Heart left ventricle (tissue), 16 donors: ENCODE measurements around the gene ADAM22. TPM values are rescaled to one million over a fixed set of nuclear protein-coding genes. Genes with fewer than 3 reads are reported as not detected.
A peak's percentile ranks its signal among the peaks of the same experiment; 100 is the strongest.

ENCODE experiments used
- ATAC-seq, 4 donors: fragments of 200-7000 bp; cut with Tn5 transposase; one replicate each; pipeline ENCODE4 v1.9.1; 2020 to 2022; ENCODE audit warnings: moderate library complexity in 4 of 4, mild to moderate bottlenecking in 3 of 4, moderate number of reproducible peaks in 1 of 4
- DNase-seq, 5 donors: peaks; one replicate each; pipeline ENCODE4 v3.0.0-alpha.2; 2020
- H3K27ac ChIP-seq, 12 donors: fragments of 200-600 bp; sonication (generic) in 4 of 12; one replicate each; pipeline versions ENCODE4 v1.5.0 to v1.8.0; 2016 to 2022; ENCODE audit warnings: mild to moderate bottlenecking in 2 of 12
- H3K27me3 ChIP-seq, 9 donors: fragments of 200-600 bp; sonication (generic) in 2 of 9; one replicate each; pipeline versions ENCODE4 v1.5.1 to v1.8.0; 2016 to 2022; ENCODE audit warnings: mild to moderate bottlenecking in 3 of 9
- H3K36me3 ChIP-seq, 9 donors: fragments of 200-600 bp; sonication (generic) in 2 of 9; one replicate each; pipeline versions ENCODE4 v1.5.0 to v1.8.0; 2018 to 2022; ENCODE audit warnings: mild to moderate bottlenecking in 2 of 9
- H3K4me1 ChIP-seq, 12 donors: fragments of 200-600 bp; sonication (generic) in 4 of 12; one replicate each; pipeline versions ENCODE4 v1.5.0 to v1.8.0; 2016 to 2022; ENCODE audit warnings: mild to moderate bottlenecking in 3 of 12
- H3K4me3 ChIP-seq, 12 donors: fragments of 200-600 bp; sonication (generic) in 4 of 12; one replicate each; pipeline versions ENCODE4 v1.5.0 to v1.8.0; 2017 to 2022; ENCODE audit warnings: mild to moderate bottlenecking in 9 of 12, moderate library complexity in 4 of 12
- H3K9me3 ChIP-seq, 12 donors: fragments of 200-600 bp; sonication (generic) in 4 of 12; one replicate each; pipeline versions ENCODE4 v1.5.0 to v1.8.0; 2016 to 2022; ENCODE audit warnings: mild to moderate bottlenecking in 1 of 12
- POLR2A ChIP-seq, 2 donors: fragments of 450-650 bp; IDR thresholded peaks; one replicate each; pipeline ENCODE4 v1.6.1; 2017; ENCODE audit warnings: antibody characterized with exemption in 2 of 2, mild to moderate bottlenecking in 2 of 2, moderate library complexity in 2 of 2
- WGBS, 4 donors: extraction: QIAGEN DNeasy Blood & Tissue Kit in 2 of 4; methylation state at CpG; one replicate each; pipeline versions ENCODE4 v1.1.5 to v1.1.7; 2013 to 2018; 5-methylcytosine and 5-hydroxymethylcytosine counted together
- intact Hi-C, 10 donors: fragments of 100-400 bp; cut with DNase I; formaldehyde crosslinking; loops; one replicate each; pipeline versions ENCODE4 v1.11.1 to v1.14.2; 2022
- polyA plus RNA-seq, 2 donors: library from polyadenylated mRNA; stranded (reverse); fragments of 200-250 nt; gene quantifications; one replicate each; pipeline ENCODE4 v1.2.3, GENCODE V29; 2013
- total RNA-seq, 9 donors: library from RNA; depleted of rRNA in 2 of 9; stranded (reverse); fragments of >200 nt in 2 of 9; fragmentation: NEBNext Ultra II Directional in 3 of 9; extraction: Animal tissue kit (Norgen Biotek cat#: 25700) in 3 of 9; gene quantifications; one replicate each; pipeline versions ENCODE4 v1.1.0 to v1.2.4, GENCODE V29; 2016 to 2023
- TF ChIP-seq, protein P1 (sequence below), 12 donors: fragments of 200-600 bp; sonication (generic) in 4 of 12; IDR thresholded peaks; one replicate each; pipeline versions ENCODE4 v1.5.0 to v1.8.0; 2018 to 2022; ENCODE audit warnings: antibody characterized with exemption in 12 of 12, mild to moderate bottlenecking in 5 of 12
- donor health status: ischemic (EF 13 %, LVEDD 7.1; RV severe dilation, severe dysfunction).
- donor health status: healthy with polysubstance abuse.
- donor health status: DM: no; HTN: yes; CAD: no.
- donor health status: DM: no; HTN: no; CAD: no.
- donor health status: ischemic (EF 25% LVEDD 6.9; RV normal size, moderate dysfunction).
- donor health status: ischemic (EF 25% LVEDD 5.7; RV mildly dilated, moderate dysfunction).
- donor health status: healthy.
- donor health status: DM: yes; HTN: yes; CAD: no.
- donor health status: ischemic (EF 35%, LVEDD 5.7; RV mildly dilated, moderate dysfunction).
- donor health status: nonischemic (EF 11% LVEDD 7.7; RV severe dilation, severe dysfunction).
- donor health status: DM: yes; HTN: yes; CAD: no.
- donor health status: PGD.
- donor health status: ischemic (EF 29% LVEDD 5.4; RV normal size, mild dysfunction).
- donor health status: nonischemic (EF 23%, LVEDD 6.1; RV moderate dilation, normal function).

Gene ADAM22
- total and polyA plus RNA-seq, 11 donors: 0.27 to 3.4 (median 1.1) TPM

DNA sequence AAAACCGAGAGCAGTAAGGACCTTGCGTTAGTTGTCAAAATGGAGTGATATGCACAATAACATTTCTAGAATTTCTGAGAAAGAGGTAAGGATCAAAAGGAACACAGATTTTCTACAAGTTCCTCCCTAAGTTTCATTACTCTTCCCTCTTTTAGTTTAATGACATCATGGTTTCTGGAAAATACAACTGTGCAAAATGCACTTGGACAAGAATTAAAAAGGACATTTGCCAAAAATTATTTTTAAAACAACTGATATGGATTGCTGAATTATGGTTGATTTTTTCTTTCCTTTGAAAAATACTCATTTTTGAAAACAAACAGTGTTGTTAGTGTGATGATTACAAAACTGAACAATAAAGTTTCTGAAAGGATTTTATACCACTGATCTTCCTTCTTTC lies 233.7 kb downstream of the ADAM22 start:
- WGBS, 4 donors: 78 to 93% (median 87%) methylated on average over 2 of the region's 2 CpGs

DNA sequence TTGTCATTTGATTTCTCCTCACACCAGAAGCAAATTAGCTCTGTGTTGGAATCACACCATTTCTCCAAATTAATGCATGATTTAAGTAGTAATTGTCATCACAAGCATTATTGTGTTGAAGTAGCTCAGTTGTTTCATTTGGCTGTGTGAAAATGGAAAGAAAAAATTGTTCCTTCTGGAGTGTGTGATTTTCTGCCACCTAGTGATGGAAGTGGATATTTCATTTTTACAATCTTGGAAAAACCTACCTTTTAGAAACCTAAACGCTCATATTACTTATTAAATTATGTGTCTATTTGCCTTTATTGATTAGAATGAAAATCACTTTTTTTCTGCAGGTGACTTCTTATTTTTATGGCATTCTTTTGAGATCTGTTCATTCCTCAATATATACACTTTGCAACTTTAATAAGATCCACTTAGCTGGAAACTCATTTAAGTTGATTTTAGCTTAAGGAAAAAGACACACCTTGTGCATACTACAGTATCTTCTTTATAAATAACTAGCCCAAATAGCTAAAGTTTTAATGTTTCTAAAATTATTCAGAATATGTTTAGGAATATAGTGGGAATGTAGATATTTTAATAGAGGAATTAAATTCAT lies 235.8 kb downstream of the ADAM22 start:
- Histone ChIP-seq H3K36me3 (no peaks in the 10 kb centered on the region), H3K4me1 (peaks cover 0 to 6% (median 0%) of the 10 kb centered on the region in 12 donors), H3K9me3 (no peaks in the 10 kb centered on the region), H3K27me3 (no peaks in the 10 kb centered on the region), H3K27ac (no peak overlapping the region), H3K4me3 (no peak overlapping the region)
- TF ChIP-seq, protein P1, sequence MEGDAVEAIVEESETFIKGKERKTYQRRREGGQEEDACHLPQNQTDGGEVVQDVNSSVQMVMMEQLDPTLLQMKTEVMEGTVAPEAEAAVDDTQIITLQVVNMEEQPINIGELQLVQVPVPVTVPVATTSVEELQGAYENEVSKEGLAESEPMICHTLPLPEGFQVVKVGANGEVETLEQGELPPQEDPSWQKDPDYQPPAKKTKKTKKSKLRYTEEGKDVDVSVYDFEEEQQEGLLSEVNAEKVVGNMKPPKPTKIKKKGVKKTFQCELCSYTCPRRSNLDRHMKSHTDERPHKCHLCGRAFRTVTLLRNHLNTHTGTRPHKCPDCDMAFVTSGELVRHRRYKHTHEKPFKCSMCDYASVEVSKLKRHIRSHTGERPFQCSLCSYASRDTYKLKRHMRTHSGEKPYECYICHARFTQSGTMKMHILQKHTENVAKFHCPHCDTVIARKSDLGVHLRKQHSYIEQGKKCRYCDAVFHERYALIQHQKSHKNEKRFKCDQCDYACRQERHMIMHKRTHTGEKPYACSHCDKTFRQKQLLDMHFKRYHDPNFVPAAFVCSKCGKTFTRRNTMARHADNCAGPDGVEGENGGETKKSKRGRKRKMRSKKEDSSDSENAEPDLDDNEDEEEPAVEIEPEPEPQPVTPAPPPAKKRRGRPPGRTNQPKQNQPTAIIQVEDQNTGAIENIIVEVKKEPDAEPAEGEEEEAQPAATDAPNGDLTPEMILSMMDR (IDR thresholded peaks at IDR 0.05): peak; percentile 36 to 68 (median 52)
- no peak for TF ChIP-seq POLR2A (IDR thresholded peaks at IDR 0.05)
- ATAC-seq: no peak
- intact Hi-C loops: loop anchor here in 8 of 10 donors (2.0 to 10.0 kb wide), 5 partner anchors 65 to 663 kb away; no protein-coding TSS in a partner anchor
- WGBS, 4 donors: 14 to 28% (median 18%) methylated on average over 1 of the region's 1 CpG
- no peak for DNase-seq

More for the DNA sequence above, 233.7 kb downstream of the ADAM22 start:
- H3K4me1 ChIP-seq: peaks cover 0 to 6% (median 0%) of the 10 kb centered on the region in 12 donors
- ATAC-seq (no peak), DNase-seq (no peak)
- no peaks in the 10 kb centered on the region for H3K9me3 ChIP-seq
- H3K4me3 ChIP-seq: no peak overlapping the region
- H3K27me3 ChIP-seq: no peaks in the 10 kb centered on the region
- H3K36me3 ChIP-seq: no peaks in the 10 kb centered on the region
- intact Hi-C loops: loop anchor here in 7 of 10 donors (2.0 to 10.0 kb wide), 4 partner anchors 369 to 660 kb away; no protein-coding TSS in a partner anchor
- TF ChIP-seq POLR2A (IDR thresholded peaks at IDR 0.05): no peak
- TF ChIP-seq, protein P1 (IDR thresholded peaks at IDR 0.05): no peak
- H3K27ac ChIP-seq: no peak overlapping the region

GRCh38 chr7:88172842-88173241 lies 238.8 kb downstream of the ADAM22 start:
- no peak for TF ChIP-seq POLR2A (IDR thresholded peaks at IDR 0.05)
- TF ChIP-seq, protein P1 (IDR thresholded peaks at IDR 0.05): no peak
- Histone ChIP-seq H3K27me3 (no peaks in the 10 kb centered on the region), H3K4me1 (peaks cover 0 to 3% (median 0%) of the 10 kb centered on the region in 12 donors), H3K27ac (no peak overlapping the region), H3K36me3 (no peaks in the 10 kb centered on the region), H3K9me3 (no peaks in the 10 kb centered on the region), H3K4me3 (no peak overlapping the region)
- ATAC-seq (no peak), DNase-seq (no peak)
- 95 to 98% (median 96%) methylated on average over 4 of the region's 4 CpGs for WGBS, 4 donors
- intact Hi-C loops: loop anchor here in 2 of 10 donors (10.0 kb wide), 2 partner anchors 68 to 378 kb away; no protein-coding TSS in a partner anchor

DNA sequence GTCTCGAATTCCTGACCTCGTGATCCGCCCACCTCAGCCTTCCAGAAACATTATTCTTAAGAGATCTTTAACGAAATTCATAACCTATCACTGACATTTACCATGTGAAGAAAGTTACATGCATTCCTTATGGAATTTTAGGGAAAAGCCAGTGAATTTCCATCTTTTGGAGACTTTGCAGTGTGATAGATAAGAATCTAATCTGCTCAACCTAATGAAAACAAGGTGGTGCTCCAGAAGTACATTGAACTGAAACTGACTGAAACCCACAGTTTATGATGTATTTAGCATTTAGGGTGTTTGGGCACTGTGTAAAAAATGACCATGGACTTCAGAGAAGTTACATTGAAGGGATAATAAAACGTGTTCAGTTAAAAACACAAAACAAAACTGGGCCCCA lies 242.1 kb downstream of the ADAM22 start:
- H3K36me3 ChIP-seq: no peaks in the 10 kb centered on the region
- no peak overlapping the region for H3K4me3 ChIP-seq
- 90 to 97% (median 95%) methylated on average over 5 of the region's 5 CpGs for WGBS, 4 donors
- H3K9me3 ChIP-seq: no peaks in the 10 kb centered on the region
- ATAC-seq (no peak), DNase-seq (no peak)
- no peak overlapping the region for H3K27ac ChIP-seq
- TF ChIP-seq, protein P1 (IDR thresholded peaks at IDR 0.05): no peak
- no peak for TF ChIP-seq POLR2A (IDR thresholded peaks at IDR 0.05)
- no peaks in the 10 kb centered on the region for H3K27me3 ChIP-seq
- H3K4me1 ChIP-seq: no peaks in the 10 kb centered on the region
- intact Hi-C loops: loop anchor here in 2 of 10 donors (10.0 kb wide), 2 partner anchors 71 to 381 kb away; no protein-coding TSS in a partner anchor
